ENCODE results near the gene OR4X2.

Gene OR4X2

GRCh38 chr11:48242501-48242900, 2.4 kb upstream of the OR4X2 start:
- Histone ChIP-seq H3K4me2 (ENCODE audit: low read depth, low read length, poor library complexity, severe bottlenecking) (no peak overlapping the region), H3F3A (ENCODE audit: low read depth) (no peaks in the 10 kb centered on the region), H3K79me2 (ENCODE audit: insufficient read depth, low read length) (no peaks in the 10 kb centered on the region), H3K4me3 (ENCODE audit: low read length, poor library complexity, severe bottlenecking) (no peak overlapping the region), H4K20me1 (ENCODE audit: insufficient read depth, low read length, poor library complexity, severe bottlenecking) (no peaks in the 10 kb centered on the region), H3K4me1 (ENCODE audit: insufficient read depth, low read length, poor library complexity, severe bottlenecking) (no peaks in the 10 kb centered on the region), H3K36me3 (ENCODE audit: insufficient read depth, low read length) (no peaks in the 10 kb centered on the region), H2AFZ (ENCODE audit: low read length) (no peak overlapping the region), H3K9me2 (replicated peaks; ENCODE audit: low read depth, low read length) (no peaks in the 10 kb centered on the region), H3K9me3 (ENCODE audit: insufficient read depth, low read depth, low read length) (no peaks in the 10 kb centered on the region), H3K27me3 (ENCODE audit: insufficient read depth, low read length, poor library complexity, severe bottlenecking) (no peaks in the 10 kb centered on the region), H3K9ac (ENCODE audit: low read depth, low read length, poor library complexity, severe bottlenecking) (no peak overlapping the region)
- TF ChIP-seq, protein P1, sequence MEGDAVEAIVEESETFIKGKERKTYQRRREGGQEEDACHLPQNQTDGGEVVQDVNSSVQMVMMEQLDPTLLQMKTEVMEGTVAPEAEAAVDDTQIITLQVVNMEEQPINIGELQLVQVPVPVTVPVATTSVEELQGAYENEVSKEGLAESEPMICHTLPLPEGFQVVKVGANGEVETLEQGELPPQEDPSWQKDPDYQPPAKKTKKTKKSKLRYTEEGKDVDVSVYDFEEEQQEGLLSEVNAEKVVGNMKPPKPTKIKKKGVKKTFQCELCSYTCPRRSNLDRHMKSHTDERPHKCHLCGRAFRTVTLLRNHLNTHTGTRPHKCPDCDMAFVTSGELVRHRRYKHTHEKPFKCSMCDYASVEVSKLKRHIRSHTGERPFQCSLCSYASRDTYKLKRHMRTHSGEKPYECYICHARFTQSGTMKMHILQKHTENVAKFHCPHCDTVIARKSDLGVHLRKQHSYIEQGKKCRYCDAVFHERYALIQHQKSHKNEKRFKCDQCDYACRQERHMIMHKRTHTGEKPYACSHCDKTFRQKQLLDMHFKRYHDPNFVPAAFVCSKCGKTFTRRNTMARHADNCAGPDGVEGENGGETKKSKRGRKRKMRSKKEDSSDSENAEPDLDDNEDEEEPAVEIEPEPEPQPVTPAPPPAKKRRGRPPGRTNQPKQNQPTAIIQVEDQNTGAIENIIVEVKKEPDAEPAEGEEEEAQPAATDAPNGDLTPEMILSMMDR (conservative IDR thresholded peaks at IDR 0.05; ENCODE audit: low read length): no peak
- no peak for TF ChIP-seq EZH2phosphoT487 (IDR thresholded peaks at IDR 0.05; ENCODE audit: borderline replicate concordance)

DNA sequence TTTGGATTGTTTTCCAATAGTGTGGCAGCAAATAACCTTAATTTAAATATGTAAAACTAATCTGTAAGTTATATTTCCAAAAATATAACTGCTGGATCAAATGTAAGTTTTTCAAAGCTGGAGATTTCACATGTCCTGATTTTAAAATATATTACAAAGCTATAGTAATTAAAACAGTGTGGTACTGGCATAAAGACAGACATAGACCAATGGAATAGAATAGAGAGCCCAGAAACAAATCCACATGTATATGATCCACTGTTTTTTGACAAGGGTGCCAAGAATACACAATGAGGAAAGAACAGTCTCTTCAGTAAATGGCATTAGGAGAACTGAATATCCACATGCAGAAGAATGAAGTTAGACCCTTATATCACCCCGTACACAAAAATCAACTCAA, 4.0 kb downstream of the OR4X2 start:
- Histone ChIP-seq H4K20me1 (ENCODE audit: insufficient read depth, low read length, poor library complexity, severe bottlenecking) (no peaks in the 10 kb centered on the region), H3K4me3 (ENCODE audit: low read length, poor library complexity, severe bottlenecking) (no peak overlapping the region), H3K9ac (ENCODE audit: low read depth, low read length, poor library complexity, severe bottlenecking) (no peak overlapping the region), H3K79me2 (ENCODE audit: insufficient read depth, low read length) (no peaks in the 10 kb centered on the region), H3K36me3 (ENCODE audit: insufficient read depth, low read length) (no peaks in the 10 kb centered on the region), H3K27me3 (ENCODE audit: insufficient read depth, low read length, poor library complexity, severe bottlenecking) (no peaks in the 10 kb centered on the region), H3F3A (ENCODE audit: low read depth) (no peaks in the 10 kb centered on the region), H2AFZ (ENCODE audit: low read length) (no peak overlapping the region), H3K9me2 (replicated peaks; ENCODE audit: low read depth, low read length) (no peaks in the 10 kb centered on the region), H3K4me2 (ENCODE audit: low read depth, low read length, poor library complexity, severe bottlenecking) (no peak overlapping the region), H3K9me3 (ENCODE audit: insufficient read depth, low read depth, low read length) (peaks cover 7% of the 10 kb centered on the region), H3K4me1 (ENCODE audit: insufficient read depth, low read length, poor library complexity, severe bottlenecking) (no peaks in the 10 kb centered on the region)
- TF ChIP-seq, protein P1 (conservative IDR thresholded peaks at IDR 0.05; ENCODE audit: low read length): no peak

GRCh38 chr11:48261600-48261999, 16.7 kb downstream of the OR4X2 start:
- H3K4me3 ChIP-seq (ENCODE audit: low read length, poor library complexity, severe bottlenecking): no peak overlapping the region
- H3K4me2 ChIP-seq (ENCODE audit: low read depth, low read length, poor library complexity, severe bottlenecking): no peak overlapping the region
- no peaks in the 10 kb centered on the region for H3K79me2 ChIP-seq (ENCODE audit: insufficient read depth, low read length)
- no peak for TF ChIP-seq EZH2phosphoT487 (IDR thresholded peaks at IDR 0.05; ENCODE audit: borderline replicate concordance)
- TF ChIP-seq, protein P1 (conservative IDR thresholded peaks at IDR 0.05; ENCODE audit: low read length): no peak
- no peak overlapping the region for H3K9ac ChIP-seq (ENCODE audit: low read depth, low read length, poor library complexity, severe bottlenecking)
- no peaks in the 10 kb centered on the region for H3K36me3 ChIP-seq (ENCODE audit: insufficient read depth, low read length)
- no peaks in the 10 kb centered on the region for H3K4me1 ChIP-seq (ENCODE audit: insufficient read depth, low read length, poor library complexity, severe bottlenecking)
- no peaks in the 10 kb centered on the region for H3K27me3 ChIP-seq (ENCODE audit: insufficient read depth, low read length, poor library complexity, severe bottlenecking)
- H4K20me1 ChIP-seq (ENCODE audit: insufficient read depth, low read length, poor library complexity, severe bottlenecking): no peaks in the 10 kb centered on the region
- no peaks in the 10 kb centered on the region for H3K9me2 ChIP-seq (replicated peaks; ENCODE audit: low read depth, low read length)
- no peaks in the 10 kb centered on the region for H3K9me3 ChIP-seq (ENCODE audit: insufficient read depth, low read depth, low read length)
- H2AFZ ChIP-seq (ENCODE audit: low read length): no peak overlapping the region
- no peaks in the 10 kb centered on the region for H3F3A ChIP-seq (ENCODE audit: low read depth)

Data from Loucy (cell line).